SK-N-MC (cell line): ENCODE results near the gene AKAP6.

Source experiments
- EZH2 ChIP-seq: fragments of 200-600 bp; sonication (generic); IDR thresholded peaks from one replicate; pipeline ENCODE4 v1.6.1; 2017; ENCODE audit warnings: antibody characterized with exemption
- POLR2AphosphoS5 ChIP-seq: IDR thresholded peaks from 2 replicates; pipeline ENCODE4 v1.6.1; 2012; ENCODE audit warnings: mild to moderate bottlenecking, low read depth, low read length, borderline replicate concordance

DNA sequence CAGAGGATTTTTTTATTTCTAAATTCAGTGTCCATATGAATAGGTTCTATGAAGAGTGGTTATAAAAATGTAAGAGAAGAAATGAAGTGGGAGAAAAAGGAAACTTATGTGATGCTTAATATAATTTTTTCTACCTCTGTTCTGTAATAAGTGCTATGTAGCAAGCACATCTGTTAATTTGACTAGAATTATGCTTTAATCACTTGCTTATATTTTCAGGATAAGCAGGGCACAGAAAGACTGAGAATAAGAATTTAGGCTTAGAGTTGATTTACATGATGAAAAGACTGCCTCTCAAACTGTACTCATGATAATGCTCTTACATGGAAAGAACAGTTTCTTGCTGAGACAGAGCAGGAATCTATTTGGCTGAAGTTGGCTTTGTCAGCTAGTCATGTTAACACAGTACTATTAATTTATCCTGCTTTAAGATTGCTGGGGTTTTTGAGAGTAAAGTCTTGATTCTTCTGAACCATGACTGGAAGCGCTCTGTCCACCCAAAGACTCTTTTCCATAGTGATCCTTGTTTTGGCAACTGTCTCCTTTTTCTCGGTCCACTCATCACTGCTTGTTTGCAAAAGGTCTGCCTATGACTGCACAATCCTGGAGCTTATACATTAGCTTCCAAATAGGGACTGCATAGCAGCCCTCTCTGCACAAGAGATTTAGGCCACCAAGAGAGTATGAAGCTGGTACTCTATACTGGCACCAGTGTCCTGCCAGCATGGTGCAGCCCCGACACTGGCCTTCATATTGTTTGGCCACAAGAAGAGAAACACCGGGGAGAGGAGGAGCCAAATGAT, 98.8 kb downstream of the AKAP6 start:
- TF ChIP-seq EZH2 (no peak), POLR2AphosphoS5 (no peak)
